Mesothelial cell of epicardium (in vitro differentiated cells): ENCODE results near the gene SH2D2A. TPM values are rescaled to one million over a fixed set of nuclear protein-coding genes. Genes with fewer than 3 reads are reported as not detected.

ENCODE experiments used
- DNase-seq, 2 experiments: peaks; one replicate each; pipeline ENCODE4 v3.0.0; 2021; ENCODE audit warnings: low spot score in 2 of 2; ENCODE audit not compliant: unreplicated experiment in 2 of 2
- H3K27ac Mint-ChIP-seq: 2 replicates; pipeline ENCODE4 v1.8.0; 2021; ENCODE audit warnings: mixed read lengths
- H3K27me3 Mint-ChIP-seq: 2 replicates; pipeline ENCODE4 v1.8.0; 2021; ENCODE audit warnings: low read depth, mixed read lengths
- H3K36me3 Mint-ChIP-seq: 2 replicates; pipeline ENCODE4 v1.8.0; 2021; ENCODE audit warnings: mixed read lengths
- H3K4me1 Mint-ChIP-seq: 2 replicates; pipeline ENCODE4 v1.8.0; 2021; ENCODE audit warnings: mixed read lengths
- H3K4me3 Mint-ChIP-seq: 2 replicates; pipeline ENCODE4 v1.8.0; 2021; ENCODE audit warnings: mild to moderate bottlenecking, moderate library complexity, mixed read lengths
- H3K9me3 Mint-ChIP-seq: 2 replicates; pipeline ENCODE4 v1.8.0; 2021; ENCODE audit warnings: mixed read lengths
- total RNA-seq: library from RNA; stranded (reverse); gene quantifications from 3 replicates; pipeline ENCODE4 v1.2.1, GENCODE V29; 2021
- TF ChIP-seq, protein P1 (sequence below): fragments of 200-600 bp; sonication (generic); IDR thresholded peaks from one replicate; pipeline ENCODE4 v1.5.0; 2021; ENCODE audit warnings: antibody characterized with exemption; ENCODE audit not compliant: unreplicated experiment

SH2D2A gene
- total RNA-seq, 1 donor from 2014 or later, result 0.89 TPM

DNA sequence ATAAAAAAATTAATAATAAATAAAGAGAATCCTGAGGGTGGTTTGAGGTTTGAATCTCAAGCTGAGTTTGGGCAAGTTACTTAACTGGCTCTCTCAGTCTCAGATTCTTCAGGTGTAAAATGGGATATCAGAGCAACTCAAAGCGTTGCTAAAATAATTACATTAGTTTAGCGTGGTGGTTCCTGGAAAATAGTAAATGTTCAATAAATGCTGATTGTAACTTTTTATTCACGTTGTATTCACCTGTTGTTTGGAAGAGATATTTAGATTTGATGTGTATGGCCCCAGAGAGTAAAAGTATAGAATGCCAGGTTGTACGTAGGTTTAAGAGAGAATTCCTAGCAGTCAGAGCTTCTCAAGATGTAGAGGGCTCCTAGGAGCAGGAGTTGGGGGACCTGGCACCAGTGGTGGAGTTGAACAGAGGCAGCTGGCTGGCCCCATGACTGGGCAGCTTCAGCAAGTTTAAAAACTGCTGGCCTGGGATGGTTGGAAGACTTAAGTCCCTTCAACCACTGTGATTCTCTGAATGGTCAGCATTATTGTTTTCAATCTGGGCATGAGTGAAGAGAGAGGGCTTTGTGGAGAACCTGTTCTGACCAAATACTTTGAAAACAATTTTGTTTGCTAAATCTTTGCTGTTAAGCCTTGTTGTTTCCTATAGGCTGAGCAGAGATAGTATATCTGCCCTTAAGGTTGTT, 26.9 kb downstream of the SH2D2A start:
- no peak for DNase-seq
- no peaks in the 10 kb centered on the region for H3K4me1 Mint-ChIP-seq
- no peak overlapping the region for H3K4me3 Mint-ChIP-seq
- TF ChIP-seq, protein P1, sequence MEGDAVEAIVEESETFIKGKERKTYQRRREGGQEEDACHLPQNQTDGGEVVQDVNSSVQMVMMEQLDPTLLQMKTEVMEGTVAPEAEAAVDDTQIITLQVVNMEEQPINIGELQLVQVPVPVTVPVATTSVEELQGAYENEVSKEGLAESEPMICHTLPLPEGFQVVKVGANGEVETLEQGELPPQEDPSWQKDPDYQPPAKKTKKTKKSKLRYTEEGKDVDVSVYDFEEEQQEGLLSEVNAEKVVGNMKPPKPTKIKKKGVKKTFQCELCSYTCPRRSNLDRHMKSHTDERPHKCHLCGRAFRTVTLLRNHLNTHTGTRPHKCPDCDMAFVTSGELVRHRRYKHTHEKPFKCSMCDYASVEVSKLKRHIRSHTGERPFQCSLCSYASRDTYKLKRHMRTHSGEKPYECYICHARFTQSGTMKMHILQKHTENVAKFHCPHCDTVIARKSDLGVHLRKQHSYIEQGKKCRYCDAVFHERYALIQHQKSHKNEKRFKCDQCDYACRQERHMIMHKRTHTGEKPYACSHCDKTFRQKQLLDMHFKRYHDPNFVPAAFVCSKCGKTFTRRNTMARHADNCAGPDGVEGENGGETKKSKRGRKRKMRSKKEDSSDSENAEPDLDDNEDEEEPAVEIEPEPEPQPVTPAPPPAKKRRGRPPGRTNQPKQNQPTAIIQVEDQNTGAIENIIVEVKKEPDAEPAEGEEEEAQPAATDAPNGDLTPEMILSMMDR, result no peak
- no peak overlapping the region for H3K27ac Mint-ChIP-seq
- no peaks in the 10 kb centered on the region for H3K9me3 Mint-ChIP-seq
- H3K27me3 Mint-ChIP-seq, result no peaks in the 10 kb centered on the region
- peaks cover 39% of the 10 kb centered on the region for H3K36me3 Mint-ChIP-seq

DNA sequence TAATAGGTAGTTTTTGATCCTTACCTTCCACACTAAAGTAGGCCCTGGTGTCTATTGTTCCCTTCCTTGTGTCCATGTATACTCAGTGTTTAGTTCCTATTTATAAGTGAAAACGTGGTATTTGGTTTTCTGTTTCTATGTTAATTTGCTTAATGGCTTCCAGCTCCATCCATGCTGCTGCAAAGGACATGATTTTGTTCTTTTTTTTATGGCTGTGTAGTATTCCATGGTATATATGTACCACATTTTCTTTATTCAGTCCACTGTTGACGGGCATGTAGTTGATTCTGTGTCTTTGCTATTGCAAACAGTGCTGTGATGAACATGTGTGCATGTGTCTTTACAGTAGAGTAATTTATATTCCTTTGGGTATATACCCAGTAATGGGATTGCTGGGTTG, 28.5 kb downstream of the SH2D2A start:
- H3K36me3 Mint-ChIP-seq, result peaks cover 34% of the 10 kb centered on the region
- H3K9me3 Mint-ChIP-seq, result no peaks in the 10 kb centered on the region
- TF ChIP-seq, protein P1, result no peak
- H3K4me1 Mint-ChIP-seq, result no peaks in the 10 kb centered on the region
- H3K27me3 Mint-ChIP-seq, result no peaks in the 10 kb centered on the region
- H3K27ac Mint-ChIP-seq, result no peak overlapping the region
- no peak overlapping the region for H3K4me3 Mint-ChIP-seq
- no peak for DNase-seq

DNA sequence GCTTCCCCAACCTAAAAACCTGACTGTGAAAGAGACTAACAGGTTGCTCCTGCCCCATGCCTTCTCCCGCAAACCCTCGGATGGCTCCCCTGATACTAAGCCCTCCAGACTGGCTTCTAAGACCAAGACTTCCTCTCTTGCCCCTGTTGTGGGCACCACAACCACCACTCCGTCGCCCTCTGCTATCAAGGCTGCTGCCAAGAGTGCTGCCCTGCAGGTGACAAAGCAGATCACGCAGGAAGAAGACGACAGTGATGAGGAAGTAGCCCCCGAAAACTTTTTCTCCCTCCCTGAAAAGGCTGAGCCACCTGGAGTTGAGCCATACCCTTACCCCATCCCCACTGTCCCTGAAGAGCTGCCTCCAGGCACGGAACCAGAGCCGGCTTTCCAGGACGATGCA, 30.0 kb downstream of the SH2D2A start:
- Mint-ChIP-seq H3K27me3 (no peaks in the 10 kb centered on the region), H3K27ac (no peak overlapping the region), H3K9me3 (no peaks in the 10 kb centered on the region)

DNA sequence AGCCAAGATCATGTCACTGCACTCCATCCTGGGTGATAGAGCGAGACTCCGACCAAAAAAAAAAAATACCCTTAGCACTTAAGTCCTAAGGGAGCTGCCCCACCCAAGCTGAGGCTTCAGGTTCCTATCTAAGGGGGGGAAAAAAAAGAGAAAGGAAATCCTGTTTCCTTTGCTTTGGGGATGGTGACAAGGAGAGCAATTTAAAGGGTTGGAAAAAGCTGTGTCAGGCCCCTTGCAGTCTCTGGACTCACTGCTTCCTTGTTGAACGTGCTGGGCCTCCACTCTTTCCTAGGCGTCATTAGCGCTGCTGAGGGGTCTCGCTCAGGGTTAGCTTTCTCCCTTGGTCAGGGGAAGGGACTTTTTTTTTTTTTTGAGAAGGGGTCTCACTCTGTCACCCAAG, 31.2 kb downstream of the SH2D2A start:
- H3K4me1 Mint-ChIP-seq, result no peaks in the 10 kb centered on the region
- TF ChIP-seq, protein P1, result no peak
- no peaks in the 10 kb centered on the region for H3K9me3 Mint-ChIP-seq
- peaks cover 28% of the 10 kb centered on the region for H3K36me3 Mint-ChIP-seq
- no peaks in the 10 kb centered on the region for H3K27me3 Mint-ChIP-seq
- H3K27ac Mint-ChIP-seq, result no peak overlapping the region
- no peak overlapping the region for H3K4me3 Mint-ChIP-seq
- no peak for DNase-seq

More for the DNA sequence above, 30.0 kb downstream of the SH2D2A start:
- no peak for DNase-seq
- Mint-ChIP-seq H3K4me3 (no peak overlapping the region), H3K36me3 (peaks cover 30% of the 10 kb centered on the region), H3K4me1 (no peaks in the 10 kb centered on the region)
- TF ChIP-seq, protein P1, result no peak

DNA sequence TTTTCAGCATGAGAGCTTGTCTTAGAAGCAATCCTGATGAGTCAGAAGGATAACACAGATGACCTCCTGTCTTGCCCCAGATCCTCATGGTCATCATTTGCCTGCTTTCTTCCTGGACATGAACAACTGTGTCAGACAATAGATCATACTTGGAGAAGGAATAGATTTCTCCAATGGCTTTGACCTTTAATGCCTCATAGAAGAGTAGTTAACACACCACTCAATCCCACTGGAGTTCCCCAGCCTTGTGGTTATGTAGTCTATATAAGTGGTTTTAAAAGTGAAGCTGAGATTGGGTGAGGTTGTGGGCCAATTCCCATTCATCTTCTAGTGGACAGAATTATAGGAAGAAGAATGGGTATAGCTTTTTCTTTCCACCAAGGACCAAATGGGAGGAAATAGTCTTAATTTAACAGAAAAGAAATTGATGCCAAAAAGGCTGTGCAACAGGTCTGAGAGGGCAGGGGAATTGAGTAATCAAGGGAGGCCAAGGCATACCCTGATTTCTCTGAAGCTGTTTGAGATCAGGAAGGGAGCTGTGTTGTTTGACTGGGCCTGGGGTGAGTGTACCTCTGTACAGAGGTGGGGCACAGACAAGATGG, 35.0 kb downstream of the SH2D2A start:
- peaks cover 13% of the 10 kb centered on the region for H3K36me3 Mint-ChIP-seq
- no peak overlapping the region for H3K4me3 Mint-ChIP-seq
- TF ChIP-seq, protein P1, result no peak
- peaks cover 9% of the 10 kb centered on the region for H3K4me1 Mint-ChIP-seq
- DNase-seq, result no peak
- no peak overlapping the region for H3K27ac Mint-ChIP-seq
- no peaks in the 10 kb centered on the region for H3K27me3 Mint-ChIP-seq
- H3K9me3 Mint-ChIP-seq, result no peaks in the 10 kb centered on the region
